GM12878 (cell line): ENCODE data around the gene CNST. TPM values are rescaled to one million over a fixed set of nuclear protein-coding genes. Genes with fewer than 3 reads are reported as not detected.

Source experiments
- CEBPZ ChIP-seq: fragments of 150-350 bp; IDR thresholded peaks from 2 replicates; pipeline ENCODE4 v1.6.1; 2016; ENCODE audit warnings: low read depth, low read length
- CREM ChIP-seq: IDR thresholded peaks from 2 replicates; pipeline ENCODE4 v1.6.1; 2014; ENCODE audit warnings: antibody characterized with exemption, low read depth
- ETV6 ChIP-seq, 2 experiments: fragments of 450-650 bp in 1 of 2; IDR thresholded peaks in 1 of 2; conservative IDR thresholded peaks in 1 of 2; 2 replicates each; pipeline ENCODE4 v1.6.1; 2014; ENCODE audit warnings: antibody characterized with exemption in 1 of 2, borderline replicate concordance in 1 of 2, low read depth in 1 of 2, mild to moderate bottlenecking in 1 of 2, moderate library complexity in 1 of 2
- FOXM1 ChIP-seq: IDR thresholded peaks from 2 replicates; pipeline ENCODE4 v1.6.1; 2012; ENCODE audit warnings: low read depth, mild to moderate bottlenecking, inconsistent platforms, low read length, moderate library complexity
- IKZF1 ChIP-seq: fragments of 450-650 bp; conservative IDR thresholded peaks from 2 replicates; pipeline ENCODE4 v1.6.1; 2017; ENCODE audit warnings: antibody characterized with exemption, mild to moderate bottlenecking
- IRF4 ChIP-seq: IDR thresholded peaks from 2 replicates; pipeline ENCODE4 v1.6.1; 2011; ENCODE audit warnings: low read depth, low read length
- KLF5 ChIP-seq: fragments of 450-650 bp; IDR thresholded peaks from 2 replicates; pipeline ENCODE4 v1.6.1; 2014; ENCODE audit warnings: mild to moderate bottlenecking; ENCODE audit not compliant: partially characterized antibody
- MXI1 ChIP-seq: fragments of 150-350 bp; IDR thresholded peaks from 2 replicates; pipeline ENCODE4 v1.6.1; 2011; ENCODE audit warnings: low read depth, mild to moderate bottlenecking, inconsistent platforms, low read length, improper control_type of control experiment
- MYB ChIP-seq: fragments of 150-350 bp; IDR thresholded peaks from 2 replicates; pipeline ENCODE4 v1.6.1; 2014; ENCODE audit warnings: mild to moderate bottlenecking, low read depth, low read length, borderline replicate concordance
- POLR2A ChIP-seq: IDR thresholded peaks from 2 replicates; pipeline ENCODE4 v1.6.1; 2011; ENCODE audit warnings: low read depth, mild to moderate bottlenecking, low read length
- PRDM15 ChIP-seq: fragments of 450-650 bp; formaldehyde crosslinking; IDR thresholded peaks from 2 replicates; pipeline ENCODE4 v1.4.0; 2020; ENCODE audit warnings: mild to moderate bottlenecking, moderate library complexity
- SKIL ChIP-seq: fragments of 450-650 bp; IDR thresholded peaks from 2 replicates; pipeline ENCODE4 v1.6.1; 2017; ENCODE audit warnings: mild to moderate bottlenecking, low read depth, inconsistent platforms; ENCODE audit not compliant: poor library complexity, severe bottlenecking
- SPI1 ChIP-seq: IDR thresholded peaks from 2 replicates; pipeline ENCODE4 v1.6.1; 2011; ENCODE audit warnings: low read depth, mild to moderate bottlenecking, low read length, moderate library complexity, borderline replicate concordance; ENCODE audit not compliant: insufficient read depth
- STAT1 ChIP-seq: fragments of 450-650 bp; conservative IDR thresholded peaks from 2 replicates; pipeline ENCODE4 v1.6.1; 2014; ENCODE audit warnings: antibody characterized with exemption, mild to moderate bottlenecking
- polyA plus RNA-seq, 11 experiments: library from polyadenylated mRNA; depleted of rRNA in 4 of 11; unstranded in 6 of 11; stranded (reverse) in 5 of 11; fragments of >200 nt; fragmentation: Nextera tagmentation in 4 of 11; fragmentation: Illumina TruSeq in 1 of 11; extraction: Ambion mirVana in 4 of 11; extraction: Trizol in 1 of 11; gene quantifications; 1 replicate in 1 of 11; 2 replicates in 10 of 11; pipeline versions ENCODE4 v1.2.1 to v1.2.3, GENCODE V29; 2011 to 2016; ENCODE audit warnings: inconsistent platforms in 2 of 11, missing spikeins in 2 of 11, low read depth in 1 of 11
- total RNA-seq, 4 experiments: library from RNA; depleted of rRNA in 3 of 4; stranded (reverse); fragments of >200 nt in 3 of 4; fragmentation: Illumina TruSeq in 1 of 4; extraction: Trizol in 1 of 4; gene quantifications; 2 replicates each; pipeline versions ENCODE4 v1.2.1 to v1.2.3, GENCODE V29; 2013 to 2021
- TF ChIP-seq, protein P1 (sequence below): fragments of 450-650 bp; IDR thresholded peaks from 2 replicates; pipeline ENCODE4 v1.6.1; 2017; ENCODE audit warnings: low read depth, mild to moderate bottlenecking, moderate library complexity

CNST gene
- total and polyA plus RNA-seq, 10 of the 15 experiments (the other 5 are each of a cell fraction or from before 2014, with no cell fraction given): 4.8 to 16.2 (median 12.3) TPM

GRCh38 chr1:246566128-246566812 is at the start of gene CNST, which contains the start of gene TFB2M (continued):
- TF ChIP-seq, protein P1, sequence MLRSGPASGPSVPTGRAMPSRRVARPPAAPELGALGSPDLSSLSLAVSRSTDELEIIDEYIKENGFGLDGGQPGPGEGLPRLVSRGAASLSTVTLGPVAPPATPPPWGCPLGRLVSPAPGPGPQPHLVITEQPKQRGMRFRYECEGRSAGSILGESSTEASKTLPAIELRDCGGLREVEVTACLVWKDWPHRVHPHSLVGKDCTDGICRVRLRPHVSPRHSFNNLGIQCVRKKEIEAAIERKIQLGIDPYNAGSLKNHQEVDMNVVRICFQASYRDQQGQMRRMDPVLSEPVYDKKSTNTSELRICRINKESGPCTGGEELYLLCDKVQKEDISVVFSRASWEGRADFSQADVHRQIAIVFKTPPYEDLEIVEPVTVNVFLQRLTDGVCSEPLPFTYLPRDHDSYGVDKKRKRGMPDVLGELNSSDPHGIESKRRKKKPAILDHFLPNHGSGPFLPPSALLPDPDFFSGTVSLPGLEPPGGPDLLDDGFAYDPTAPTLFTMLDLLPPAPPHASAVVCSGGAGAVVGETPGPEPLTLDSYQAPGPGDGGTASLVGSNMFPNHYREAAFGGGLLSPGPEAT: peak; percentile 59; the same call in 1 of the 2 replicates
- TF ChIP-seq SKIL: no peak
- TF ChIP-seq CREM: peak; percentile 63; the same call in 1 of the 2 replicates
- TF ChIP-seq STAT1: no peak
- TF ChIP-seq FOXM1: no peak
- peak in 1 of 2 experiments; percentile 64; a peak in 1 of 4 replicates for TF ChIP-seq ETV6 (conservative IDR thresholded peaks at IDR 0.05 in 1 of 2, IDR thresholded peaks at IDR 0.05 in 1 of 2; ENCODE audit: borderline replicate concordance in 1 of 2, low read depth in 1 of 2)
- TF ChIP-seq MXI1: peak; percentile 100
- peak; percentile 97 for TF ChIP-seq POLR2A
- TF ChIP-seq PRDM15 (CRISPR knock-in tag): no peak
- peak; percentile 92 for TF ChIP-seq IKZF1
- TF ChIP-seq KLF5: peak; percentile 13
- TF ChIP-seq SPI1: peak; percentile 79
- TF ChIP-seq IRF4: no peak
- no peak for TF ChIP-seq CEBPZ
- no peak for TF ChIP-seq MYB
